HEK293T (cell line): Measurements from ENCODE around the gene TEX38.

ENCODE experiments used
- FOXA1 ChIP-seq: fragments of 450-650 bp; IDR thresholded peaks from 2 replicates; pipeline ENCODE4 v1.6.1; 2016; ENCODE audit warnings: mild to moderate bottlenecking
- FOXM1 ChIP-seq: fragments of 450-650 bp; IDR thresholded peaks from 2 replicates; pipeline ENCODE4 v1.6.1; 2017; ENCODE audit warnings: mild to moderate bottlenecking, borderline replicate concordance
- NFRKB ChIP-seq: fragments of 450-650 bp; IDR thresholded peaks from 2 replicates; pipeline ENCODE4 v1.6.1; 2016; ENCODE audit warnings: mild to moderate bottlenecking, moderate library complexity
- PKNOX1 ChIP-seq: fragments of 450-650 bp; IDR thresholded peaks from 2 replicates; pipeline ENCODE4 v1.6.1; 2016
- SP1 ChIP-seq: fragments of 450-650 bp; IDR thresholded peaks from 2 replicates; pipeline ENCODE4 v1.6.1; 2017
- TARDBP ChIP-seq: fragments of 450-650 bp; IDR thresholded peaks from 2 replicates; pipeline ENCODE4 v1.6.1; 2016

DNA sequence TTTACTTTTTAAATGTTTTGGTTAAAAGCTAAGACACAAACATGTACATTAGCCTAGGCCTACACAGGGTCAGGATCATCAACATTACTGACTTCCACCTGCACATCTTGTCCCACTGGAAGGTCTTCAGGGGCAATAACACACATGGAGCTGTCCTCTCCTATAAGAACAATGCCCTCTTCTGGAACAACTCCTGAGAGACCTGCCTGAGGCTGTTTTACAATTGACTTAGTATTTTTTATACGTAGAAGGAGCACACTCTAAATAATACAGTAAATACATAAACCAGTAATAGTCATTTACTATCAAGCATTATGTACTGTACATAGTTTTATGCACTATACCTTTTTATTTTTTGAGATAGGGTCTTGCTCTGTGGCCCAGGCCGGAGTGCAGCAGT is 40.9 kb upstream of the TEX38 start:
- no peak for TF ChIP-seq FOXM1
- TF ChIP-seq NFRKB = no peak
- no peak for TF ChIP-seq SP1
- TF ChIP-seq PKNOX1 = no peak
- TF ChIP-seq FOXA1 = no peak
- TF ChIP-seq TARDBP = no peak
